Measurements from ENCODE around the gene POMGNT1. TPM values are rescaled to one million over a fixed set of nuclear protein-coding genes. Genes with fewer than 3 reads are reported as not detected.

The POMGNT1 gene
- total and polyA plus RNA-seq, 12 donors: 74.3 to 164 (median 142) TPM

GRCh38 chr1:46158312-46159281, 39.6 kb downstream of the POMGNT1 start:
- H3K27me3 ChIP-seq: no peaks in the 10 kb centered on the region
- no peaks in the 10 kb centered on the region for H3K36me3 ChIP-seq
- ATAC-seq (no peak), DNase-seq (no peak)
- H3K27ac ChIP-seq: no peak overlapping the region
- TF ChIP-seq CTCF (IDR thresholded peaks at IDR 0.05): no peak
- no peaks in the 10 kb centered on the region for H3K9me3 ChIP-seq
- intact Hi-C loops (cut with DNase I): no loop called here
- H3K4me1 ChIP-seq: no peaks in the 10 kb centered on the region
- no peak overlapping the region for H3K4me3 ChIP-seq
- 92% methylated on average over 13 of the region's 13 CpGs for WGBS, 2 donors

GRCh38 chr1:46157916-46158311, 40.3 kb downstream of the POMGNT1 start:
- WGBS, 2 donors: 77 to 94% methylated on average over 1 of the region's 1 CpG
- Histone ChIP-seq H3K4me1 (no peaks in the 10 kb centered on the region), H3K36me3 (no peaks in the 10 kb centered on the region), H3K27me3 (no peaks in the 10 kb centered on the region), H3K27ac (no peak overlapping the region), H3K9me3 (no peaks in the 10 kb centered on the region), H3K4me3 (no peak overlapping the region)
- ATAC-seq (no peak), DNase-seq (no peak)
- intact Hi-C loops (cut with DNase I): no loop called here
- no peak for TF ChIP-seq CTCF (IDR thresholded peaks at IDR 0.05)

- Histone ChIP-seq H3K27ac (no peak overlapping the region), H3K36me3 (no peaks in the 10 kb centered on the region), H3K9me3 (no peaks in the 10 kb centered on the region), H3K4me1 (peaks cover 0 to 14% (median 3%) of the 10 kb centered on the region in 9 donors), H3K27me3 (no peaks in the 10 kb centered on the region), H3K4me3 (no peak overlapping the region)
- ATAC-seq (no peak), DNase-seq (no peak)
- intact Hi-C loops (cut with DNase I): no loop called here
- WGBS, 2 donors: 91 to 95% methylated on average over 1 of the region's 1 CpG
- no peak for TF ChIP-seq CTCF (IDR thresholded peaks at IDR 0.05)
Observed at GRCh38 chr1:46153732-46154131, 44.5 kb downstream of the POMGNT1 start.

- Histone ChIP-seq H3K27ac (no peak overlapping the region), H3K4me3 (no peak overlapping the region), H3K27me3 (no peaks in the 10 kb centered on the region), H3K4me1 (peaks cover 0 to 14% (median 3%) of the 10 kb centered on the region in 9 donors), H3K9me3 (no peaks in the 10 kb centered on the region), H3K36me3 (no peaks in the 10 kb centered on the region)
- 90 to 96% methylated on average over 1 of the region's 1 CpG for WGBS, 2 donors
- intact Hi-C loops (cut with DNase I): no loop called here
- ATAC-seq (no peak), DNase-seq (no peak)
- TF ChIP-seq CTCF (IDR thresholded peaks at IDR 0.05): no peak
Observed at GRCh38 chr1:46153228-46153627, 45.0 kb downstream of the POMGNT1 start.

All from heart right ventricle (tissue), 16 donors.